K562 (cell line): ENCODE data around the gene SLC2A4RG. TPM values are rescaled to one million over a fixed set of nuclear protein-coding genes. Genes with fewer than 3 reads are reported as not detected.

Source experiments
- ATAC-seq: fragments of 200-7000 bp; cut with Tn5 transposase; 3 replicates; pipeline ENCODE4 v1.9.1; 2020; ENCODE audit warnings: moderate library complexity
- BruUV-seq: library from RNA; stranded (reverse); fragments of 400-500 nt; replicated peaks from 2 replicates; lab custom pipeline; 2021; lab: Mats Ljungman, UMichigan
- CTCF ChIA-PET: fragments of 300-600 bp; formaldehyde crosslinking; extraction: SDS; loops from one replicate; lab custom pipeline; 2021; ENCODE audit warnings: low intra/inter-chr PET ratio; lab: Yijun Ruan, JAX
- POLR2A ChIA-PET: fragments of 300-600, 350-650 bp; sonication (Branson Sonifier 250); formaldehyde crosslinking; extraction: SDS; loops from one replicate; lab custom pipeline; 2021; ENCODE audit warnings: antibody characterized with exemption, inconsistent platforms; lab: Yijun Ruan, JAX
- DNase-seq, 4 experiments: peaks; one replicate each; pipeline versions ENCODE4 v3.0.0 to v3.0.0-alpha.2; 2011 to 2018; ENCODE audit warnings: low spot score in 3 of 4, mixed read lengths in 3 of 4; ENCODE audit errors: extremely low read depth in 1 of 4
- FAIRE-seq: peaks from 2 replicates; lab custom pipeline; 2011; peaks lifted over from hg19 to GRCh38; lab: Jason Lieb, UNC
- H2AFZ ChIP-seq: 2 replicates; pipeline ENCODE4 v1.6.0; 2011; ENCODE audit warnings: low read depth, low read length, control low read depth, inconsistent platforms
- H3K27ac ChIP-seq: fragments of 200-600 bp; 3 replicates; pipeline ENCODE4 v1.8.0; 2011; ENCODE audit warnings: low read depth, mild to moderate bottlenecking, control low read depth, inconsistent platforms, low read length, moderate library complexity, mixed read lengths; ENCODE audit errors: extremely low read depth
- H3K27me3 ChIP-seq, 2 experiments: fragments of 300-600 bp in 1 of 2; 2 replicates in 1 of 2; 3 replicates in 1 of 2; pipeline versions ENCODE4 v1.6.0 to v1.8.0; 2011; ENCODE audit warnings: inconsistent platforms in 2 of 2, low read length in 2 of 2, mild to moderate bottlenecking in 1 of 2, mixed read lengths in 1 of 2, moderate library complexity in 1 of 2; ENCODE audit not compliant: control insufficient read depth in 2 of 2, insufficient read depth in 2 of 2
- H3K36me3 ChIP-seq: fragments of 300-600 bp; 3 replicates; pipeline ENCODE4 v1.8.0; 2011; ENCODE audit warnings: mild to moderate bottlenecking, low read length, inconsistent platforms; ENCODE audit not compliant: control insufficient read depth, insufficient read depth
- H3K4me1 ChIP-seq, 2 experiments: fragments of 200-600 bp in 1 of 2; replicated peaks in 1 of 2; 2 replicates in 1 of 2; 3 replicates in 1 of 2; pipeline versions ENCODE4 v1.5.1 to v1.8.0; 2011; ENCODE audit warnings: inconsistent platforms in 2 of 2, low read length in 2 of 2, mild to moderate bottlenecking in 1 of 2, mixed read lengths in 1 of 2, moderate library complexity in 1 of 2; ENCODE audit not compliant: control insufficient read depth in 2 of 2, insufficient read depth in 2 of 2
- H3K4me2 ChIP-seq: 2 replicates; pipeline ENCODE4 v1.6.1; 2011; ENCODE audit warnings: low read length, control low read depth, inconsistent platforms, mixed read lengths; ENCODE audit not compliant: insufficient read depth
- H3K4me3 ChIP-seq: fragments of 200-600 bp; sonication (generic), shearing (Covaris generic); 2 replicates; pipeline ENCODE4 v1.5.1; 2016; ENCODE audit warnings: control low read depth, inconsistent platforms
- H3K79me2 ChIP-seq: fragments of 200-600 bp; 3 replicates; pipeline ENCODE4 v1.8.0; 2011; ENCODE audit warnings: low read length, inconsistent platforms; ENCODE audit not compliant: control insufficient read depth, insufficient read depth
- H3K9ac ChIP-seq, 2 experiments: 2 replicates each; pipeline versions ENCODE4 v1.6.0 to v1.6.1; 2011; ENCODE audit warnings: low read depth in 2 of 2, low read length in 2 of 2, control low read depth in 1 of 2, inconsistent platforms in 1 of 2, mild to moderate bottlenecking in 1 of 2, mixed read lengths in 1 of 2; ENCODE audit not compliant: insufficient read depth in 1 of 2
- H3K9me1 ChIP-seq: one replicate; pipeline ENCODE4 v1.6.0; 2011; ENCODE audit warnings: inconsistent platforms, mild to moderate bottlenecking, low read length, moderate library complexity; ENCODE audit not compliant: control insufficient read depth, insufficient read depth
- H3K9me3 ChIP-seq: replicated peaks from 2 replicates; pipeline ENCODE4 v1.5.1; 2011; ENCODE audit warnings: low read depth, low read length, inconsistent platforms; ENCODE audit not compliant: control insufficient read depth, insufficient read depth
- H4K20me1 ChIP-seq: replicated peaks from 2 replicates; pipeline ENCODE4 v1.6.1; 2011; ENCODE audit warnings: low read length, inconsistent platforms, mixed read lengths; ENCODE audit not compliant: control insufficient read depth, insufficient read depth
- CREB1 ChIP-seq, 2 experiments: sonication (generic) in 1 of 2; formaldehyde crosslinking in 1 of 2; IDR thresholded peaks; 2 replicates each; pipeline versions ENCODE4 v1.6.1 to v1.8.0; 2012 to 2022; ENCODE audit warnings: inconsistent platforms in 1 of 2, mild to moderate bottlenecking in 1 of 2, missing genetic modification reagents in 1 of 2, moderate library complexity in 1 of 2
- ETS2 ChIP-seq: IDR thresholded peaks from 2 replicates; pipeline ENCODE4 v1.6.1; 2016; ENCODE audit warnings: borderline replicate concordance, missing genetic modification characterization, mild to moderate bottlenecking, moderate library complexity, missing compliant biosample characterization; ENCODE audit not compliant: poor library complexity, severe bottlenecking
- HOXB6 ChIP-seq: fragments of 250-450 bp; sonication (Bioruptor Pico); IDR thresholded peaks from 2 replicates; pipeline ENCODE4 v1.5.1; 2022; ENCODE audit warnings: mild to moderate bottlenecking, borderline replicate concordance
- KDM1A ChIP-seq, 2 experiments: fragments of 450-650 bp; IDR thresholded peaks; 2 replicates each; pipeline ENCODE4 v1.6.1; 2016; ENCODE audit warnings: mild to moderate bottlenecking in 2 of 2
- KDM5B ChIP-seq: fragments of 200-600 bp; sonication (generic); IDR thresholded peaks from 2 replicates; pipeline ENCODE4 v1.6.1; 2012; ENCODE audit warnings: low read depth, mild to moderate bottlenecking, moderate library complexity, low read length, control low read depth, inconsistent platforms; ENCODE audit not compliant: insufficient replicate concordance
- MEF2A ChIP-seq: IDR thresholded peaks from 2 replicates; pipeline ENCODE4 v1.6.1; 2011; ENCODE audit warnings: low read depth, mild to moderate bottlenecking, low read length, moderate library complexity; ENCODE audit not compliant: control insufficient read depth
- MXI1 ChIP-seq: IDR thresholded peaks from 2 replicates; pipeline ENCODE4 v1.6.1; 2011; ENCODE audit warnings: low read depth, mild to moderate bottlenecking, improper control_type of control experiment, low read length
- TBP ChIP-seq: optimal IDR thresholded peaks from 2 replicates; pipeline ENCODE3; 2011; ENCODE audit warnings: low read depth, low read length, improper control_type of control experiment
- ZNF586 ChIP-seq: fragments of 450-650 bp; formaldehyde crosslinking; conservative IDR thresholded peaks from 2 replicates; pipeline ENCODE4 v1.4.0; 2020; ENCODE audit warnings: mild to moderate bottlenecking, moderate library complexity
- ZNF830 ChIP-seq: fragments of 250-450 bp; sonication (Bioruptor Pico); IDR thresholded peaks from 2 replicates; pipeline ENCODE4 v1.5.0; 2021; ENCODE audit warnings: mild to moderate bottlenecking
- ZSCAN32 ChIP-seq: fragments of 450-650 bp; formaldehyde crosslinking; IDR thresholded peaks from 2 replicates; pipeline ENCODE4 v1.4.0; 2020; ENCODE audit warnings: mild to moderate bottlenecking, moderate library complexity
- WGBS: fragments of 100-300 bp; shearing (Covaris generic); methylation state at CpG from one replicate; pipeline ENCODE4 v1.1.6; 2016; ENCODE audit warnings: low coverage, mixed read lengths; ENCODE audit not compliant: insufficient coverage; ENCODE audit errors: missing lambda C conversion rate; 5-methylcytosine and 5-hydroxymethylcytosine counted together
- in situ Hi-C: fragments of 300-500 bp; cut with MboI; formaldehyde crosslinking; loops from 4 replicates; pipeline ENCODE4 v1.15.0; 2018; ENCODE audit warnings: inconsistent platforms, mixed read lengths
- intact Hi-C: fragments of 100-400 bp; cut with micrococcal nuclease; formaldehyde crosslinking; loops from 2 replicates; pipeline ENCODE4 v1.14.2; 2022
- polyA plus RNA-seq, 8 experiments: library from polyadenylated mRNA; depleted of rRNA in 4 of 8; stranded (reverse) in 5 of 8; unstranded in 3 of 8; fragments of >200 nt; fragmentation: Nextera tagmentation in 2 of 8; fragmentation: Illumina TruSeq in 1 of 8; extraction: Ambion mirVana in 2 of 8; extraction: Trizol in 1 of 8; gene quantifications; 2 replicates each; pipeline versions ENCODE4 v1.2.1 to v1.2.3, GENCODE V29; 2011 to 2014; ENCODE audit warnings: inconsistent platforms in 1 of 8, missing spikeins in 1 of 8
- total RNA-seq, 7 experiments: library from RNA; depleted of rRNA in 6 of 7; stranded (reverse); fragments of >200 nt in 6 of 7; fragmentation: Illumina TruSeq in 2 of 7; extraction: Trizol in 2 of 7; gene quantifications; 2 replicates each; pipeline versions ENCODE4 v1.2.1 to v1.2.3, GENCODE V29; 2011 to 2021; ENCODE audit warnings: low replicate concordance in 1 of 7
- TF ChIP-seq, protein P1 (sequence below): fragments of 450-650 bp; formaldehyde crosslinking; IDR thresholded peaks from 2 replicates; pipeline ENCODE4 v1.4.0; 2022; ENCODE audit warnings: missing genetic modification characterization
- TF ChIP-seq, protein P2 (sequence below): fragments of 150-350 bp; IDR thresholded peaks from 2 replicates; pipeline ENCODE4 v1.6.1; 2014; ENCODE audit warnings: low read depth, mild to moderate bottlenecking, low read length, borderline replicate concordance
- TF ChIP-seq, protein P3 (sequence below): fragments of 450-650 bp; formaldehyde crosslinking; conservative IDR thresholded peaks from 2 replicates; pipeline ENCODE4 v1.4.0; 2022; ENCODE audit warnings: mild to moderate bottlenecking, missing genetic modification characterization

SLC2A4RG gene
- total and polyA plus RNA-seq, 9 of the 15 experiments (the other 6 are each of a cell fraction or from before 2014, with no cell fraction given): 0.34 to 97.3 (median 26.5) TPM

DNA sequence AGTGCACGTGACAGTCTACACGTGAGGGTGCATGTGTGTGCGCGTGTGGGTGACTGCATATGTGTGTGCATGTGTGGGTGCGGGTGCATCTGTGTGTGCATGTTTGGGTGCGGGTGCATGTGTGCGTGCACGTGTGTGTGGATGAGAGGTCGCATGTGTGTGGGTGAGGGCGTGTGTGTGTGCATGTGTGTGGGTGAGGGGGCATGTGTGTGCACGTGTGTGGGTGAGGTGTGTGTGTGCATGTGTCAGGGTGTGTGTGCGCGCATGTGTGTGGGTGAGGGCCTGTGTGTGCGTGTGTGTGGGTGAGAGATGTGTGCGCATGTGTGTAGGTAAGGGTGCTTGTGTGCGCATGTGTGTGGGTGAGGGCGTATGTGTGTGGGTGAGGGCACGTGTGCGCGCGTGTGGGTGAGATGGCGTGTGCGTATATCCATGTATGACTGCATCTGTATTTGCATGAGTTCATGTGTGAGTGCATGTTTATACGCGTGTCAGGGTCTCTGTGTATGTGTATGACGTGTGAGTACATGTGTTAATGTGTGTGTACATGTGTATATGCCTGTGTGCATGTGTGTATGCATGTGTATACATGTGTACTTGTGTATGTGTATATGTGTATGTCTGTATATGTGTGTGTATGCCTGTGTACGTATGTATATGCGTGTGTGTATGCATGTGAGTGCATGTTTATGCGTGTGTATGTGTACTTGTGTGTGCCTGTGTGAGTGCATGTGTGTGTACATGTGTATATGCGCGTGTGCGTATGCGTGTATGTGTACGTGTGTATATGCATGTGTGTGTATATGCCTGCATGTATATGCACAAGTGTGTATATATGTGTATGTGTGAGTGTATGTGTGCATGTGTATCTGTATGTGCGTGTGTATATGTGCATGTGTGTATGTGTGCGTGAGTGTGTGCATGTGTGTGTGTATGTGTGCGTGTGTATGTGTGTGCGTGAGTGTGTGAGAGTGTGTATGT lies 7.2 kb upstream of the SLC2A4RG start:
- no peak overlapping the region for H2AFZ ChIP-seq
- peaks cover 26% of the 10 kb centered on the region for H3K79me2 ChIP-seq
- DNase-seq (no peak), ATAC-seq (no peak), FAIRE-seq (peak; percentile 48)
- BruUV-seq: no TSS peak
- H3K27ac ChIP-seq: no peak overlapping the region; the same call in 2 of the 3 replicates
- H3K9me3 ChIP-seq: peaks cover 4% of the 10 kb centered on the region
- intact Hi-C loops: no loop called here
- 87% methylated on average over 31 of the region's 38 CpGs for WGBS
- peaks cover 5 to 49% of the 10 kb centered on the region in 2 experiments; a peak in 4 of 5 replicates for H3K4me1 ChIP-seq
- H3K27me3 ChIP-seq: no peaks in the 10 kb centered on the region
- H3K36me3 ChIP-seq: peaks cover 71% of the 10 kb centered on the region; the same call in 2 of the 3 replicates
- H3K9me1 ChIP-seq: no peaks in the 10 kb centered on the region
- CTCF ChIA-PET: no interaction called here
- H3K4me3 ChIP-seq: no peak overlapping the region
- in situ Hi-C loops: no loop called here
- H3K4me2 ChIP-seq: no peak overlapping the region
- H4K20me1 ChIP-seq: 0 out of 2 replicates have a peak, but pooled peaks cover 5% of the 10 kb centered on the region
- POLR2A ChIA-PET: no interaction called here
- no peak overlapping the region for H3K9ac ChIP-seq
- TF ChIP-seq, protein P1, sequence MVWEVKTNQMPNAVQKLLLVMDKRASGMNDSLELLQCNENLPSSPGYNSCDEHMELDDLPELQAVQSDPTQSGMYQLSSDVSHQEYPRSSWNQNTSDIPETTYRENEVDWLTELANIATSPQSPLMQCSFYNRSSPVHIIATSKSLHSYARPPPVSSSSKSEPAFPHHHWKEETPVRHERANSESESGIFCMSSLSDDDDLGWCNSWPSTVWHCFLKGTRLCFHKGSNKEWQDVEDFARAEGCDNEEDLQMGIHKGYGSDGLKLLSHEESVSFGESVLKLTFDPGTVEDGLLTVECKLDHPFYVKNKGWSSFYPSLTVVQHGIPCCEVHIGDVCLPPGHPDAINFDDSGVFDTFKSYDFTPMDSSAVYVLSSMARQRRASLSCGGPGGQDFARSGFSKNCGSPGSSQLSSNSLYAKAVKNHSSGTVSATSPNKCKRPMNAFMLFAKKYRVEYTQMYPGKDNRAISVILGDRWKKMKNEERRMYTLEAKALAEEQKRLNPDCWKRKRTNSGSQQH: 0 out of 2 replicates have a peak, but pooled peaks have one; percentile 15
- TF ChIP-seq CREB1 (IDR thresholded peaks at IDR 0.05): no peak
- TF ChIP-seq CREB1 (CRISPR knock-in tag; IDR thresholded peaks at IDR 0.05): no peak
- no peak for TF ChIP-seq TBP
- TF ChIP-seq, protein P2, sequence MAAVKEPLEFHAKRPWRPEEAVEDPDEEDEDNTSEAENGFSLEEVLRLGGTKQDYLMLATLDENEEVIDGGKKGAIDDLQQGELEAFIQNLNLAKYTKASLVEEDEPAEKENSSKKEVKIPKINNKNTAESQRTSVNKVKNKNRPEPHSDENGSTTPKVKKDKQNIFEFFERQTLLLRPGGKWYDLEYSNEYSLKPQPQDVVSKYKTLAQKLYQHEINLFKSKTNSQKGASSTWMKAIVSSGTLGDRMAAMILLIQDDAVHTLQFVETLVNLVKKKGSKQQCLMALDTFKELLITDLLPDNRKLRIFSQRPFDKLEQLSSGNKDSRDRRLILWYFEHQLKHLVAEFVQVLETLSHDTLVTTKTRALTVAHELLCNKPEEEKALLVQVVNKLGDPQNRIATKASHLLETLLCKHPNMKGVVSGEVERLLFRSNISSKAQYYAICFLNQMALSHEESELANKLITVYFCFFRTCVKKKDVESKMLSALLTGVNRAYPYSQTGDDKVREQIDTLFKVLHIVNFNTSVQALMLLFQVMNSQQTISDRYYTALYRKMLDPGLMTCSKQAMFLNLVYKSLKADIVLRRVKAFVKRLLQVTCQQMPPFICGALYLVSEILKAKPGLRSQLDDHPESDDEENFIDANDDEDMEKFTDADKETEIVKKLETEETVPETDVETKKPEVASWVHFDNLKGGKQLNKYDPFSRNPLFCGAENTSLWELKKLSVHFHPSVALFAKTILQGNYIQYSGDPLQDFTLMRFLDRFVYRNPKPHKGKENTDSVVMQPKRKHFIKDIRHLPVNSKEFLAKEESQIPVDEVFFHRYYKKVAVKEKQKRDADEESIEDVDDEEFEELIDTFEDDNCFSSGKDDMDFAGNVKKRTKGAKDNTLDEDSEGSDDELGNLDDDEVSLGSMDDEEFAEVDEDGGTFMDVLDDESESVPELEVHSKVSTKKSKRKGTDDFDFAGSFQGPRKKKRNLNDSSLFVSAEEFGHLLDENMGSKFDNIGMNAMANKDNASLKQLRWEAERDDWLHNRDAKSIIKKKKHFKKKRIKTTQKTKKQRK: no peak
- no peak for TF ChIP-seq HOXB6 (CRISPR knock-in tag)
- no peak for TF ChIP-seq ETS2 (tag)
- no peak for TF ChIP-seq ZNF830 (CRISPR knock-in tag)
- peak in 1 of 2 experiments; percentile 95; a peak in 2 of 4 replicates for TF ChIP-seq KDM1A (IDR thresholded peaks at IDR 0.05)
- TF ChIP-seq, protein P3, sequence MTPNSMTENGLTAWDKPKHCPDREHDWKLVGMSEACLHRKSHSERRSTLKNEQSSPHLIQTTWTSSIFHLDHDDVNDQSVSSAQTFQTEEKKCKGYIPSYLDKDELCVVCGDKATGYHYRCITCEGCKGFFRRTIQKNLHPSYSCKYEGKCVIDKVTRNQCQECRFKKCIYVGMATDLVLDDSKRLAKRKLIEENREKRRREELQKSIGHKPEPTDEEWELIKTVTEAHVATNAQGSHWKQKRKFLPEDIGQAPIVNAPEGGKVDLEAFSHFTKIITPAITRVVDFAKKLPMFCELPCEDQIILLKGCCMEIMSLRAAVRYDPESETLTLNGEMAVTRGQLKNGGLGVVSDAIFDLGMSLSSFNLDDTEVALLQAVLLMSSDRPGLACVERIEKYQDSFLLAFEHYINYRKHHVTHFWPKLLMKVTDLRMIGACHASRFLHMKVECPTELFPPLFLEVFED (CRISPR knock-in tag): 0 out of 2 replicates have a peak, but pooled peaks have one; percentile 37
- TF ChIP-seq MEF2A: no peak
- TF ChIP-seq MXI1: no peak
- no peak for TF ChIP-seq ZNF586 (CRISPR knock-in tag)
- no peak for TF ChIP-seq ZSCAN32
- TF ChIP-seq KDM5B: no peak
